Endothelial cell of hepatic sinusoid (primary cell): ENCODE data around the gene MTHFS.

Experiments
- in situ Hi-C: cut with HindIII; loops from 2 replicates; pipeline ENCODE4 v1.10.0; 2017; ENCODE audit warnings: low sequenced_read_pairs

The MTHFS gene

DNA sequence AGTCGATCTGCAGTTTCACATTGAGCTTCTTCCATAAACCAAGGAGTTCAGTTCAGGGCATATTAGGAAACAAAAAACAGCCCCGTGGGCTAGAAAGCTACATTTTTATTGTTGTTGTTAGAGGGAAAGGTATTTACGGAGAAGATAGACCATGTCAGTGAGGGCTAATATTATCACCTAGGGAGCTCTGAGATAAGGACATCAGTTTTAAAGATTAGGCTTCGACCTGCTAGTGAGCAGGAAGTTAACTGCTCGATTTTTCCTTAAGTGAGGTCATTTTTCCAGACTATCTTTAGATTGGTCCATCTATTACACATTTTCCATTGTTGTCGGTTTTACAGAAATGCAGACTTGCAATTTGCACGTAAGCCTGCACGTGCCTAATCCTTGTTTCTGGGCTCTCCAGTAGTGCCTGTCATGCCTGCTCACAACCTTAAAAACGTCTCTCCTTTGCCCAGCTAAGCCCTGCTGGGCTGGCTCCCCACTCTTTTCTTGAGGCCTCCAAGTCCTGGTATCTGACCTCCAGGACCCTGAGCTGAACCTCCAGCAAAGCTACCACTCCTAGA lies 72.6 kb downstream of the MTHFS start:
- in situ Hi-C loops: no loop called here

DNA sequence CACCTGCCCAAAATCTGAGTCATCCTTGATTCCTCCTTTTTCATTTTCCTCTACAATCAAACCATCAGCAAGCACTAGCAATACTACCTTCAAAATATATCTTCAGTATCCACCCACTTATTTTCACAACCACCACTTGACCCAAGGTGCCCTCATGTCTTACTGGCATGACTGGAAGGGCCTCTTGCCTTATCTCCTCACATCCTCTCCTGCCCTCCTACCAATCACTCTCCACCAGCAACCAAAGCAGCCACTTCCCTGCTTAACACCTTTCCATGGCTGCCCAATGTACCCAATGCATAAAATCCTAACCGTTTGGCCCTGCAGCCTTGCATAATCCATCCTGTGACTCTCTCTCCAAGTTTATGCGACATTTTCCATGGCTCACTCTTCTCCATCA lies 76.0 kb downstream of the MTHFS start:
- in situ Hi-C loops: no loop called here

DNA sequence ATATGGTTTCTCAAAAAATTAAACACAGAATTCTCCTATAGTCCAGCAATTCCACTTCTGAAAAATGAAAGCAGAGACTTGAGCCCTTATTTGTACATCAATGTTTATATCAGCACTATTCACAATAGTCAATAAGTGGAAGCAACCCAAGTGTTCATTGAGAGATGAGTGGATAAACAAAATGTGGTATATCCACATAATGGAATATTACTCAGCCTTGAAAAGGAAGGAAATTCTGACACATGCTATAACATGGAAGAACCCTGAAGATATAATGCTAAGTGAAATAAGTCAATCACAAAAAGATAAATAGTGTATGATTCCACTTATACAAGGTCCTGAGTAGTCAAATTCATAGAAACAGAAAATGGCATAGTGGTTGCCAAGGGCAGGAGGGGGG lies 76.6 kb downstream of the MTHFS start:
- in situ Hi-C loops: no loop called here

DNA sequence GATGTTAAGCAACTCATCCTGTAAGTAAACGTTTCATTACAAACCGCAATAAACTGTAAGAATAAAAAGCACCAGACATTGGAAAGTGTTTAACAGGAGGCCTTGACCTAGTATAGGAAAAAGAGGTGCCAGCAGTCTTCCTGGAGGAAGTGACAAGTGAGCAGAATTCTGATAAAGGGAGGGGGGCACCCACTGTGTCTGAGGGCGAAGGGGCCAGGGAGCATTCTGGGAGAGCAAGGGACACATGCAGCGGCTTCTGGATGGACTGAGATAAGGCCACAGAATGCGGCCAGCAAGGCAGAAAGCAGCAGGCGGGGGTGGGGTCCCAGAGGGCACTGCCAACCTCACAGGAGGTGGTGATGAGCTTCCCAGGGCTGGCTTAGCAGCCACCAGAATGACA lies 80.2 kb downstream of the MTHFS start:
- in situ Hi-C loops: no loop called here

DNA sequence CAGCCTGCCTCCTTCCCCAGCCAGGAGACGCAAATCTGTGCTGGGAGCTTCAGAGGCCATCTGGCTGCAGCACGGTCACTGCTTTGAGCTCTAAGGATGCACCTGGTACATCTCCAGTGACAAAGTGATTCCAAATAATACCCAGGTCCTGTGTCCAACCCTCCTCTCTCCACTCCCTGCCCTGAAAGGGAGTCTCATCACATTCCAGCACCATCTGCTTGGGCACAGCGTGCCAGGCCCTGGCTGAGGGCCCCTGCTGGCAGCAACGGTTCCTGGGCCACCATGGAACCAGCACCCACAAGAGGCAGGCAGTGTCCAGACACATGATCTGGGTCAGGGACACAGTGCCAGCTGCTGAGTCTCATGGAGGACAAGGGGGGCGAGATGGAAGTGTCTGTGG lies 81.3 kb downstream of the MTHFS start:
- in situ Hi-C loops: no loop called here

DNA sequence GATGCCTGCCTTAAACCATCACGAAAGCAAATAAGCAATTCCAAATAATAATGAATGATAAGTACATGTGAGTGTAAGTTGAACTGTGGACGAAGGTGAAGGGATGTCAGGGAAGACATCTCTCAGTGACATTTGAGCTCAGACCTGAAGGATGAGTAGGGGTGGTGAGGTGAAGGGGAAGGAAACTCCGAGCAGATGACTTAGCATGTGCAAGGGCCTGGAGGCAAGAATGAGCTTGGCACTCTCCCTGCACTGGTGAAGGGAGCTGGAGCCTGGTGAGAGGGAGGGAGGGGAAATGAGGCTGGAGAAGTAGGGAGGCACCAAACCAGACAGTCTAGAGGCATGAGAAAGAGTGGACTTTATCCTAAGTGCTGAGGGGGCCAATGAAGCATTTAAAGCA lies 84.3 kb downstream of the MTHFS start:
- in situ Hi-C loops: no loop called here

DNA sequence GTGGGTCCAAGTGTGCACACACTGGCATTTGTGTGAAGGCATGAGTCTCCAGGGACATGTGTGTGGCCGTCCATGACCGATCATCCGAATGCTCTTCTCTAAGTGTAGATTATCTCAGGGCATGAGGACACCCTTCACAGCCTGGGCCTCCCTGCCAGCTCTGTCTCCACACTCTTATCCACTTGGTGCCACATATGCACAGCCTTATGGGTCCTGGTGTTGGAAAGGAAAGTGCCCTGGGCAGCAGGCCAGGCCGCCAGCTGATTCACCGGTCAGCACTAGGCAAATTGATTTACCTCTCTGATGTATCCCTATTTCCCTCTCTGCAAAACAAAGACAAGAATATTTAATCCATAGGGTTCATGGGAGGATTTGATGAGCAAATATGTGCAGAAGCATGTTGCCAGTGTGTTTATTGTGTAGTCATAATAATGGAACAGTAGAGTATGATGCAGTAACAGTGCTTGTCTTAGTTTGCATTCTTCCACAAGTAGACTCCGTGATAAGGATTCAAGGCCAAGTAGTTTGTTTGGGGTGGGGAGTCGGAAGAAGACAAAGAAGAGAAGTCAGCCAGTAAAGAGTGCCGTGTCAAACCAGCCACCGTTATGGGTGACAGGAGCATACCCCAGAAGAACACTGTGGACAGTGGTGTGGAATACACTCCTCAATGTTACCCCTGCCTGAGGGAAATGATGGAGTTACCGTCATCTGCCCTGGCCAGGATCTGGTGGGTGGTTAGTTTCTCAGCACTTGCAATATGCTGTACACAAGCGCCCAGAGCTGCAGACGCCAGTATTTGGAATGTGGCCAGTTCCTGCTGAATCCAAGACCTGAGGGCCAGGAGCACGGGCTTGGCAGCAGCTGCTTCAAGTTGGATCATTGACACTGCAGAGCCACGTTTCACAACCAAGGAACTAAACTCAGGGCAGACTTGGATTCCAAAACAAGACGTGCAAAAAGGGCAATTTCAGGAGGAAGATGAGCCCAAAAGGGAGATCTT lies 85.1 kb downstream of the MTHFS start:
- in situ Hi-C loops: no loop called here

DNA sequence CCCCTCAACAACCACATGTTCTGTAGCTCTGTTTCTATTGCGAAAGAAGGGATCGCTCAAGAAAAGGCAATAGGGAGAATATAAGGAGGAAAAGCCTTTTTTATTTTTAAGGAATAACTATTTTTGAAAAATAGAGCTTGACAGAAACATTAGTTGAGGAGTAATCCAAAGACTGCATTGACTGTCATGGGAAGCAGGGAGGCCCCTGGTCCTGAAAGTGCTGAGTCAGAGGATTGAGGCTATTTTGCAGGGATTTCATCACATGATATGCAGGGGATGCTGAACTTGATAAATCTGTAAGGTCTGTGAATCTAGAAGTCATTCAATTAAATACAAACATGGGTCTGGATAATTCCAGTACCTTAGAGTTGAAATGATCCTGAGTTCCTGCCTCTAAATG lies 92.0 kb downstream of the MTHFS start:
- in situ Hi-C loops: no loop called here

DNA sequence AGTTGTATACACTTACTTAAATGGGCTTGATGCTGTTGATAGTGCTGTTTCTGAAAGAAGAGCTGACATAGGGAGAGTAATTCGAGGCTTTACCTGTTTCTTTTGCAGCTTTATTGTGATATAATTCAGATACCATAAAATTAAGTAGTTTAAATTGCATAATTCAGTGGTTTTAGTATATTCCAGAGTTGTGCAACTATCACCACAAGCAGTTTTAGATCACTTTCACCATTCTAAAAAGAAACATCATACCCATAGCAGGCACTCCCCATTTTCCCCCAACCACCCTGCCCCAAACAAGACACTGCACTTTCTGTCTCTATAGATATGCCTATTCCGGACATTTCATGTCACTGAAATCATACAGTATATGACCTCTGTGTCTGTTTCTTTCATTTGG lies 98.5 kb downstream of the MTHFS start:
- in situ Hi-C loops: no loop called here
